Epithelial cell of proximal tubule (primary cell): Measurements from ENCODE around the gene UHRF1. TPM values are rescaled to one million over a fixed set of nuclear protein-coding genes. Genes with fewer than 3 reads are reported as not detected.

Experiments
- DNase-seq: peaks from one replicate; pipeline ENCODE4 v3.0.0-alpha.2; 2011; ENCODE audit warnings: low read depth
- H3K4me3 ChIP-seq: 2 replicates; pipeline ENCODE4 v1.5.1; 2011; ENCODE audit warnings: low read depth, mild to moderate bottlenecking, low read length
- total RNA-seq: library from RNA; depleted of rRNA; stranded (reverse); fragments of >200 nt; gene quantifications from 2 replicates; pipeline ENCODE4 v1.2.3, GENCODE V29; 2015
- TF ChIP-seq, protein P1 (sequence below): conservative IDR thresholded peaks from 2 replicates; pipeline ENCODE4 v1.5.1; 2012; ENCODE audit warnings: low read depth, mild to moderate bottlenecking, low read length

The UHRF1 gene
- total RNA-seq, 1 donor from 2014 or later = 81.5 TPM

GRCh38 chr19:5006201-5006600, 96.9 kb downstream of the UHRF1 start:
- TF ChIP-seq, protein P1, sequence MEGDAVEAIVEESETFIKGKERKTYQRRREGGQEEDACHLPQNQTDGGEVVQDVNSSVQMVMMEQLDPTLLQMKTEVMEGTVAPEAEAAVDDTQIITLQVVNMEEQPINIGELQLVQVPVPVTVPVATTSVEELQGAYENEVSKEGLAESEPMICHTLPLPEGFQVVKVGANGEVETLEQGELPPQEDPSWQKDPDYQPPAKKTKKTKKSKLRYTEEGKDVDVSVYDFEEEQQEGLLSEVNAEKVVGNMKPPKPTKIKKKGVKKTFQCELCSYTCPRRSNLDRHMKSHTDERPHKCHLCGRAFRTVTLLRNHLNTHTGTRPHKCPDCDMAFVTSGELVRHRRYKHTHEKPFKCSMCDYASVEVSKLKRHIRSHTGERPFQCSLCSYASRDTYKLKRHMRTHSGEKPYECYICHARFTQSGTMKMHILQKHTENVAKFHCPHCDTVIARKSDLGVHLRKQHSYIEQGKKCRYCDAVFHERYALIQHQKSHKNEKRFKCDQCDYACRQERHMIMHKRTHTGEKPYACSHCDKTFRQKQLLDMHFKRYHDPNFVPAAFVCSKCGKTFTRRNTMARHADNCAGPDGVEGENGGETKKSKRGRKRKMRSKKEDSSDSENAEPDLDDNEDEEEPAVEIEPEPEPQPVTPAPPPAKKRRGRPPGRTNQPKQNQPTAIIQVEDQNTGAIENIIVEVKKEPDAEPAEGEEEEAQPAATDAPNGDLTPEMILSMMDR = no peak
- no peak overlapping the region for H3K4me3 ChIP-seq
- no peak for DNase-seq

DNA sequence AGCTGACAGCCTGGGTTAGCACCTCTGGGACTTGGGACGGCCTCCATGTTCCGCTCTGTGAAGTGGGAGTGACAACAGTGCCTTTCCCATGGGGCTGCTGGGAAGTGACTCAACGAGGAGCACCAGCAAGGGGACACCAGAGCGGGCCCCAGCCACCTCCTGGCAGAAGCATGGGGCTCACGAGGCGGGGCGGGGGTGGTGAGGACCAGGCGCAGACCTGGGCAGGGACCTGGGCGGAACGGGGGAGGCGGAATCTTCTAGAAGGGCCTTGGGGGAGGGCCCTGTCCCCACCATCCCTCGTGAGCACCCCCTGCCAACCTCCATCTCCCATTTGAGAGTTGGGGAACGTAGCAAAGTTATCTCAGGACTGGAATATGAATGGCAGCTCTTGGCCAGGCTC, 97.5 kb downstream of the UHRF1 start:
- no peak for DNase-seq
- TF ChIP-seq, protein P1 = no peak
- H3K4me3 ChIP-seq = no peak overlapping the region

Other genes with a start within 250 kb of the UHRF1 start
- gene MYDGF, start 239.2 kb upstream of the UHRF1 start, total RNA-seq = 83.0 and 126 TPM in 2 replicates
- gene DPP9, start 185.7 kb upstream of the UHRF1 start, total RNA-seq = 85.3 and 127 TPM in 2 replicates
- gene FEM1A, start 117.8 kb upstream of the UHRF1 start, total RNA-seq = 10.4 and 16.3 TPM in 2 replicates
- gene TICAM1, start 77.8 kb upstream of the UHRF1 start, total RNA-seq = 6.0 and 7.4 TPM in 2 replicates
- 151 and 178 TPM in 2 replicates for gene PLIN3, start 41.8 kb upstream of the UHRF1 start, total RNA-seq
- gene ARRDC5, start 6.6 kb upstream of the UHRF1 start, total RNA-seq = not detected in 2 replicates
- gene KDM4B, start 59.6 kb downstream of the UHRF1 start, total RNA-seq = 11.6 and 20.5 TPM in 2 replicates